ENCODE data around the gene TFB2M.

Gene TFB2M

DNA sequence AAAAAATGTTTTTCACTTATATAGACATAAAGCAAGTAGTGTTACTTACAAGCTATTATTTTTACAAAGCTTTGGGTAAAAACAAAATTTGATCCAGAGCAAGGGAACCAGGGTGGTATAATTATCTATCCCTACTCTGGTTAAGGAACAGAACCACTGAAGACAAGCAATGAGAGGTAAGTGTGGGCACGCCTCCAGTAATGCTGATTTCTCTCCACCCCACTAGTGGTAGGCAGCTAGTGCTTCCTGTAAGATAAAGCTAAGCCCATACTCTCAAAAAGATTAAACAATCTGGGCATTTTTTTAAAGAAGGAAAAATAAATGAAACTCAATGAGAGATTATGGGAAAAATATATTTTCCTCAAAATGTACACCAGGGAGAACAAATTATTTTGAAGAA is 22.1 kb downstream of the TFB2M start:
- H3K9me3 ChIP-seq (ENCODE audit: control insufficient read depth, low read depth, low read length) = no peaks in the 10 kb centered on the region
- no peaks in the 10 kb centered on the region for H3K27me3 ChIP-seq (ENCODE audit: control insufficient read depth, insufficient read depth, low read length)
- peaks cover 46% of the 10 kb centered on the region for H3K36me3 ChIP-seq (ENCODE audit: control insufficient read depth, low read depth, low read length)
- no peak overlapping the region for H3K9ac ChIP-seq (ENCODE audit: low read length)
- H3K4me1 ChIP-seq (ENCODE audit: control insufficient read depth, low read depth, low read length) = no peaks in the 10 kb centered on the region
- H3K27ac ChIP-seq (ENCODE audit: low read length) = no peak overlapping the region
- H3K4me3 ChIP-seq (ENCODE audit: low read length) = no peak overlapping the region

DNA sequence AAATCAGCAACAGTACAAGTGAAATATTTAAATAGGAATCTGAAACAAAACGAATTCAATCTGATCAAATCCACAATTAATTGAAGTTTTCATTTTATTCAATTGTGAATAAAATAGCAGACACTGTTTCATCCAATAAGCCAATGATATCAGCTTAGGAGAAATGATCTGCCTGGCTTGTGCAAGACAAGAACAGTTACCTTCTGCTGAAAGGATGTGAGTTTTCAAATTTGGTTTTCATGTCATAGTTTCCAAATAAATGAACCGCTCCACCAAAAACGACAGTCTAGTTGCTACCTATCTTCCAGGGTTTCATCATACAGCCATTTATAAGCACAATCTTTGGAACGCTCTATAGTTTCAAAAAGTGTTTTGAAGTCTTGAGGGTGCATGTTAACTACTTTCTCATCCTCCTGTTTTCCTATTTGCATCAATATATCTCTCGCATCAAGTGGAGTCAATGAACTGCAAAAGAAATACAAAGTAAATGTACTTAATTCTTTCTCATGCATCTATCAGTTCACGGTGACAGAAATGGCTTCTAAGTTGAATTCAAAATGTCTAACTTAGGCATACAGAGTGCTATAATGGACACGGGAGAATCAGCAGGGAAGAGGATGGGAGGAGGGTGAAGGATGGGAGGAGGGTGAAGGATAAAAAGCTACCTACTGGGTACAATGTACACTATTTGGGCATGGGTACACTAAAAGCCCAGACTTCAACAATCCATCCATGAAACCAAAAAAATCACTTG is 25.1 kb downstream of the TFB2M start:
- Histone ChIP-seq H3K9me3 (ENCODE audit: control insufficient read depth, low read depth, low read length) (no peaks in the 10 kb centered on the region), H3K4me3 (ENCODE audit: low read length) (no peak overlapping the region), H3K27me3 (ENCODE audit: control insufficient read depth, insufficient read depth, low read length) (no peaks in the 10 kb centered on the region), H3K27ac (ENCODE audit: low read length) (no peak overlapping the region), H3K4me1 (ENCODE audit: control insufficient read depth, low read depth, low read length) (no peaks in the 10 kb centered on the region), H3K36me3 (ENCODE audit: control insufficient read depth, low read depth, low read length) (peaks cover 35% of the 10 kb centered on the region), H3K9ac (ENCODE audit: low read length) (no peak overlapping the region)

DNA sequence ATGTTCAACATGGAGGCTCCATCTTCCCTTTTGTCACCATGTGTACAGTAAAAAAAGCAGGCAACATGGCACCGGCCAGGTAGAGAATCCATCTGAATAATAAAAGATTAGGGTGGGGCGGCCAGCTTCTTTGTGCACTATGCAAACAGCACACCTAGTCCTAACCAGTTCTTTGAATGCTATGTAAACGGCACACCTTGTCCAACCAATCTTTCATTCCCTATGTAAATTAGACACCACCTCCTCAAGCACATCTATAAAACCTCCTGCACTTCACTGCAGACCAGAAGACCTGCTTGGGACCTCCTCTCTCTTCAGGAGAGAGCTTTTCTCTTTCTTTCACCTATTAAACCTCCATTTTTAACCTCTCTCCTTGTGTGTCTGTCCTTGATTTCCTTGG is 28.2 kb downstream of the TFB2M start:
- no peaks in the 10 kb centered on the region for H3K4me1 ChIP-seq (ENCODE audit: control insufficient read depth, low read depth, low read length)
- no peaks in the 10 kb centered on the region for H3K27me3 ChIP-seq (ENCODE audit: control insufficient read depth, insufficient read depth, low read length)
- peaks cover 20% of the 10 kb centered on the region for H3K36me3 ChIP-seq (ENCODE audit: control insufficient read depth, low read depth, low read length)
- H3K4me3 ChIP-seq (ENCODE audit: low read length) = no peak overlapping the region
- no peaks in the 10 kb centered on the region for H3K9me3 ChIP-seq (ENCODE audit: control insufficient read depth, low read depth, low read length)
- H3K27ac ChIP-seq (ENCODE audit: low read length) = no peak overlapping the region
- H3K9ac ChIP-seq (ENCODE audit: low read length) = no peak overlapping the region

DNA sequence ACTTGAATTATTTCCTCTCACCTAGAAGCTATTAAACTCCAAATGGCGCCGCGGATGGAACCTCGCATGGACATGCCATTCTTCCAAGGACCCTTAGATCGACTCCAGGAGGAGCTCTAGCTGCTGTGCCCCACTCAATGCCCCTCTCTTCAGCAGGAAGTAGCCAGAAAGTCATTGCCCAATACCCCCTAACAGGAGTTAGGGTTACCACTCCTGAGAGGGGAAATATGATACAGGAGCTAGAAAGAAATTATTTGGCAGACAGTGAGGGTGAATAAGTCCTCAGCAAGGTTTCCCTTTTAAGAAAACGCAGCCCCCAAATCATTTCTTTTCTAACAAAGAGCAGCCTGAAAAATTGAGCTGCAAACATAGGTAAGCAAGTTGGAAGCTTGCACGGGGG is 28.6 kb downstream of the TFB2M start:
- H3K9ac ChIP-seq (ENCODE audit: low read length) = no peak overlapping the region
- H3K36me3 ChIP-seq (ENCODE audit: control insufficient read depth, low read depth, low read length) = peaks cover 15% of the 10 kb centered on the region
- no peaks in the 10 kb centered on the region for H3K27me3 ChIP-seq (ENCODE audit: control insufficient read depth, insufficient read depth, low read length)
- no peak overlapping the region for H3K27ac ChIP-seq (ENCODE audit: low read length)
- H3K9me3 ChIP-seq (ENCODE audit: control insufficient read depth, low read depth, low read length) = no peaks in the 10 kb centered on the region
- H3K4me1 ChIP-seq (ENCODE audit: control insufficient read depth, low read depth, low read length) = no peaks in the 10 kb centered on the region
- H3K4me3 ChIP-seq (ENCODE audit: low read length) = no peak overlapping the region

DNA sequence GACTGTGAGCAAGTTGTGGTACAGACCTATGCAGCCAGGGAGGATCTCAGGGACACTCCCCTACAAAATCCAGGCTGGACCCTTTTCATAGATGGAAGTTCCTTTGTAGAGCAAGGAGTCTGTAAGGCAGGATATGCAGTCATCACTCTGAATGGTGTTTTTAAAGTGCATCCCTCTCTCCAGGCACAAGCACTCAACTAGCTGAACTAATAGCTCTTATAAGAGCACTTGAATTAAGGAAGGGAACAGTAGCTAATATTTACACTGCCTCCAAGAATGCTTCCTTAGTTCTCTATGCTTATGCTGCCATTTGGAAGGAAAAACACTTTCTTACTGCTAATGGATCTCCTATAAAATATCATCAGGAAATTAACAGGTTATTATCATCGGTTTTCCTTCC is 31.9 kb downstream of the TFB2M start:
- no peak overlapping the region for H3K27ac ChIP-seq (ENCODE audit: low read length)
- H3K4me3 ChIP-seq (ENCODE audit: low read length) = no peak overlapping the region
- H3K36me3 ChIP-seq (ENCODE audit: control insufficient read depth, low read depth, low read length) = no peaks in the 10 kb centered on the region
- H3K9ac ChIP-seq (ENCODE audit: low read length) = no peak overlapping the region
- H3K4me1 ChIP-seq (ENCODE audit: control insufficient read depth, low read depth, low read length) = no peaks in the 10 kb centered on the region
- H3K9me3 ChIP-seq (ENCODE audit: control insufficient read depth, low read depth, low read length) = peaks cover 11% of the 10 kb centered on the region
- H3K27me3 ChIP-seq (ENCODE audit: control insufficient read depth, insufficient read depth, low read length) = no peaks in the 10 kb centered on the region

DNA sequence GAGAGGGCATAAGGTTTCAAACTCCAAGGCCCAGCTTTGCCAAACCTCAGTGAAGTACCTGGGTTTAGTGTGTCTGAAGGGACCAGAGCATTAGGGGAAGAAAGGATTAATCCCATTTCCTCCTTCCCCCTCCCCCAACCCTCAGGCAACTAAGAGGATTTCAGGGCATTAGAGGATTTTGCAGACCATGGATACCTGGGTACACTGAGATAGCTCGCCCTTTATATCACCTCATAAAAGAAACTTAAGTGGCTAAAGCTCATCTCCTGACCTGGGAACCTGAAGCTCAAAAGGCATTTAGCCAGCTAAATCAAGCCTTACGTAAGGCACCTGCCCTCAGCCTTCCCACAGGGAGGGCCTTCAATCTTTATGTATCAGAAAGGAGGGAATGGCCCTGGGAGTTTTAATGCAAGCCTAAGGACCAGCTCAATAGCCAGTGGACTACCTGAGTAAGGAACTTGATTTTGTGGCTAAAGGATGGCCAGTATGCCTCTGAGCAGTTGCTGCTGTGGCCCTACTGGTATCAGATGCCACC is 32.6 kb downstream of the TFB2M start:
- no peak overlapping the region for H3K9ac ChIP-seq (ENCODE audit: low read length)
- peaks cover 11% of the 10 kb centered on the region for H3K9me3 ChIP-seq (ENCODE audit: control insufficient read depth, low read depth, low read length)
- no peak overlapping the region for H3K4me3 ChIP-seq (ENCODE audit: low read length)
- H3K27ac ChIP-seq (ENCODE audit: low read length) = no peak overlapping the region
- no peaks in the 10 kb centered on the region for H3K36me3 ChIP-seq (ENCODE audit: control insufficient read depth, low read depth, low read length)
- no peaks in the 10 kb centered on the region for H3K4me1 ChIP-seq (ENCODE audit: control insufficient read depth, low read depth, low read length)
- no peaks in the 10 kb centered on the region for H3K27me3 ChIP-seq (ENCODE audit: control insufficient read depth, insufficient read depth, low read length)

DNA sequence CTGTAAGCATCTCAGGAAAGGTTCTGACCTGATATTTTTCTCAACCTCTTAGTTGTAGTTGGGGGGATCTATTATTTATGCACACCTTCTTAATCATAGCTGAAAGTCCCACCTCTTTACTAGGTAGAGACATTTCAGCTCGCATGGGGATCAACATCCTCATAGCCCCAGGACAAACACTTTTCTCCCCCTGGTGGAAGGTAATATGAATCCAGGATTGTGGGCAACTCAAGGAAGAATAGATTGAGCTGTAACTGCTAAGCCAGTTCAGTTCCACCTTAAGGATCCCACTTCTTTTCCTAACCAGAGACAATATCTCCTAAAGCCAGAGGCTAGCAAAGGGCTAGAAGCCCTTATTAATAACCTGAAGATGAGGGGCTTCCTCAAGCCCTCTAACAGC is 33.5 kb downstream of the TFB2M start:
- Histone ChIP-seq H3K36me3 (ENCODE audit: control insufficient read depth, low read depth, low read length) (no peaks in the 10 kb centered on the region), H3K9ac (ENCODE audit: low read length) (no peak overlapping the region), H3K27ac (ENCODE audit: low read length) (no peak overlapping the region), H3K4me3 (ENCODE audit: low read length) (no peak overlapping the region), H3K27me3 (ENCODE audit: control insufficient read depth, insufficient read depth, low read length) (no peaks in the 10 kb centered on the region), H3K4me1 (ENCODE audit: control insufficient read depth, low read depth, low read length) (no peaks in the 10 kb centered on the region), H3K9me3 (ENCODE audit: control insufficient read depth, low read depth, low read length) (peaks cover 11% of the 10 kb centered on the region)

DNA sequence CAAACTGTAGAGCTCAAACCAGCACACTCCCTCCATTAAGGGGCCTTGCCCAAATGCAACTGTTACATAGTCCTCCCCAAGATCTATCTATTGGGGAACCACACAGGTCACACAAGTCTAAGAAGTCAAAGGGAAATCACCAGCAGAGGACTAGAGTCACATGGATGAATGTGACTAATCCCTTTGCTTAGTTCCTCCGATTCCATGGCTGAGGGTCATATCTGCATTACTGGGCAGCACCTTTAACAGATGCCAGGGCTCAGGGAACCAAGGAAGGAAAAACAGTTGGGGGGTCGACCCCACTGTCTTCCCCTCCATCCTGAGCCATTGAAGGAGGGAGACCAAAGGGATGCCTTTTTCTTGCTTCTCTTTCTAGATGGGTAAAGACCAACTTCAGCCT is 35.6 kb downstream of the TFB2M start:
- no peaks in the 10 kb centered on the region for H3K27me3 ChIP-seq (ENCODE audit: control insufficient read depth, insufficient read depth, low read length)
- H3K4me1 ChIP-seq (ENCODE audit: control insufficient read depth, low read depth, low read length) = no peaks in the 10 kb centered on the region
- peaks cover 11% of the 10 kb centered on the region for H3K9me3 ChIP-seq (ENCODE audit: control insufficient read depth, low read depth, low read length)
- H3K27ac ChIP-seq (ENCODE audit: low read length) = no peak overlapping the region
- H3K4me3 ChIP-seq (ENCODE audit: low read length) = no peak overlapping the region
- H3K36me3 ChIP-seq (ENCODE audit: control insufficient read depth, low read depth, low read length) = no peaks in the 10 kb centered on the region
- H3K9ac ChIP-seq (ENCODE audit: low read length) = no peak overlapping the region

DNA sequence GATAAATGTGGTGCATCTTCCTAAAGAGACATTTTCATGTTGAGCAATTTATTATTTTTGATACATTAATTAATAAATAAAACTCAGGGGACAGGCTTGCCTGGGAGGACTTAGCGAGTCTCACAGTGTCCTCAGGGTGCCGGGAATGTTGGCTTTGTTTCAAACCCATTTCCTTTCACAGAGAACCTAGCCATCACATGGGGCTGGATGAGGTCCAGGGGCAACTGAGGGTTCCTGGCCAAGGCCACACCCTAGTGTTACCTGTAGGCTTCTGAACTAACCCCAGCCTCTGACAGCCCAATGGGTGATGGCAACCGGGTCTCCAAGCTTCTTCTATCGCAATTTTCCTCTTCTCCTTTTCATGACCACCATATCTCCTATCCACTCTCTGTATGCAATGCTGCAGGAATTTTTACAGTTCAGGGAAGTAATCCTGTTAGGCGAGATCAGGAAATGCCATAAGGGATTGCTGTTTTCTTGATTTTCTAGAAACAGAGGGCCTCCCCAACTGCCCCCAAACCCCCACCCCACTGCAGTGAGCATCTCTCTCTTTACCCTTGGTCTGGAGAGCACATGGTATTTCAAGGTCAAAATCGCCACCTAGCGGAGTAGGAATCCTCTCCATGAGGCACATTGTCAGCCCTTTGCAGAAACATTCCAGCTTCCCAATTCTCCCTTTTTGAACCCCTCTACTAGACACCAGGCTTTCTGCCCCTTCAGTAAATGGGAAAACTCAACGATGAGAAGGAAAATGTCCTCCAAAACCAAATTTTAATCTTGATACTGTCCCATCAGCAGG is 36.9 kb downstream of the TFB2M start:
- H3K9ac ChIP-seq (ENCODE audit: low read length) = no peak overlapping the region
- no peak overlapping the region for H3K4me3 ChIP-seq (ENCODE audit: low read length)
- no peaks in the 10 kb centered on the region for H3K36me3 ChIP-seq (ENCODE audit: control insufficient read depth, low read depth, low read length)
- peaks cover 11% of the 10 kb centered on the region for H3K9me3 ChIP-seq (ENCODE audit: control insufficient read depth, low read depth, low read length)
- H3K27ac ChIP-seq (ENCODE audit: low read length) = no peak overlapping the region
- no peaks in the 10 kb centered on the region for H3K27me3 ChIP-seq (ENCODE audit: control insufficient read depth, insufficient read depth, low read length)
- no peaks in the 10 kb centered on the region for H3K4me1 ChIP-seq (ENCODE audit: control insufficient read depth, low read depth, low read length)

DNA sequence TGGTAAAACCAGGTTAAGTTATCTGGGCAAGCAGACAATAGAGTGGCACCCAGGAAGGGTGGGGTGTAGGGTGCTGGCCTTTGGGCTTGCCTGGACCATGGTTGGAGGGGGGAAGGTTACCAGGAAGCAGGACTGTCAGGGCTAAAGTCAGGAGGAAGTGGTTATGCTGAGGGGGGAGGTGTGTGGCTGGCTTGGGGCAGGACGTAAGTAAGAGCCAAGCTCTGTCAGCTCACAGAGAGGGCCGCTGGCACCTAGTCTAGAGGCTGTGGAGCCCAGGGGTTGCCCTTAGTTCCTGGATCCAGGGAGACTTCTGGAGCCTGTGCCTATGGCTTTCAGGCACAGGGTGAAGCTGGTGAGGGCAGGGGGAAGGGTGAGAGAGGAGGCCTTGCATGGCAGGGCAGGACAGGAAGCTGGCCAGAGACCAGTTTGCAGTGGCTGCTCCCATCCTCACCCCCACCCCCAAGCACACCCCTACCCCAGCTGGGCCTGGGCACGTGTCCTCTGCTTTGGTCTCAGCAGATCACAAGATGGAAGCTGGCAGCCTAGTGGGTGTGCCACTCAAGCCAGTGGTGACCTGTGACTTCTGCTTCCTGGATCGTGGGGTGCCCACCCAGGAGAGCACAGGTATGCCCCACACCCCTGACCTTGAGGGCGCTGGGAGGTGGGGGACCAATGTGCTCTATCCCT is 38.5 kb downstream of the TFB2M start:
- Histone ChIP-seq H3K36me3 (ENCODE audit: control insufficient read depth, low read depth, low read length) (no peaks in the 10 kb centered on the region), H3K9me3 (ENCODE audit: control insufficient read depth, low read depth, low read length) (peaks cover 11% of the 10 kb centered on the region), H3K4me1 (ENCODE audit: control insufficient read depth, low read depth, low read length) (no peaks in the 10 kb centered on the region), H3K4me3 (ENCODE audit: low read length) (no peak overlapping the region), H3K27me3 (ENCODE audit: control insufficient read depth, insufficient read depth, low read length) (no peaks in the 10 kb centered on the region), H3K27ac (ENCODE audit: low read length) (no peak overlapping the region), H3K9ac (ENCODE audit: low read length) (no peak overlapping the region)

DNA sequence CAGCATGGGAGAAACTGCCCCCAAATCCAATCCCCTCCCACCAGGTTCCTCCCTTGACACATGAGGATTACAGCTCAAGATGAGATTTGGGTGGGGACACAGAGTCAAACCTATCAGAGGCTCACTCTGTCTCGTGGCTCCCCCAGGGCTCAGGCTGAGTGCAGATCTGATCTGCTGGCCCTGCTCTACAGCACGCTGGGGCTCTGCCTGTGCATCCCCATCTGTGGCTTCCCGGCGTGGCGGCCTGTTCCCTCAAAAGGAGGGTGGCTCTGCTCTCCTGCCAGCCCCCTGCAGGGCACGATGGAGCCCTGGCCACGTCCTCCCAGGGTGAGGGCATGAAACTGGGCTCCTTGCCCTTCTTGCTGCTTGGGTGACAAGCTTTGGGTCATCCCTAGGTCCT is 39.1 kb downstream of the TFB2M start:
- no peaks in the 10 kb centered on the region for H3K4me1 ChIP-seq (ENCODE audit: control insufficient read depth, low read depth, low read length)
- no peaks in the 10 kb centered on the region for H3K36me3 ChIP-seq (ENCODE audit: control insufficient read depth, low read depth, low read length)
- H3K9ac ChIP-seq (ENCODE audit: low read length) = no peak overlapping the region
- no peak overlapping the region for H3K4me3 ChIP-seq (ENCODE audit: low read length)
- H3K27ac ChIP-seq (ENCODE audit: low read length) = no peak overlapping the region
- H3K9me3 ChIP-seq (ENCODE audit: control insufficient read depth, low read depth, low read length) = peaks cover 11% of the 10 kb centered on the region
- H3K27me3 ChIP-seq (ENCODE audit: control insufficient read depth, insufficient read depth, low read length) = no peaks in the 10 kb centered on the region
